Dermis blood vessel endothelial cell (primary cell): Measurements from ENCODE around the gene CASP10. TPM values are rescaled to one million over a fixed set of nuclear protein-coding genes. Genes with fewer than 3 reads are reported as not detected.

Experiments used
- DNase-seq: peaks from one replicate; pipeline ENCODE4 v3.0.0; 2010
- total RNA-seq: library from RNA; depleted of rRNA; stranded (reverse); fragments of >200 nt; gene quantifications from 2 replicates; pipeline ENCODE4 v1.2.3, GENCODE V29; 2014

Gene CASP10
- total RNA-seq, 1 donor from 2014 or later: 94.8 TPM

GRCh38 chr2:201199847-201200246 is 16.9 kb downstream of the CASP10 start:
- no peak for DNase-seq

GRCh38 chr2:201200345-201200744 is 17.4 kb downstream of the CASP10 start:
- DNase-seq: no peak

GRCh38 chr2:201201371-201201770 is 18.4 kb downstream of the CASP10 start:
- DNase-seq: no peak

- DNase-seq: no peak
Observed at GRCh38 chr2:201203916-201204654, 21.1 kb downstream of the CASP10 start.

- DNase-seq: no peak
Observed at GRCh38 chr2:201204655-201205514, 21.9 kb downstream of the CASP10 start.

GRCh38 chr2:201205515-201205849 is 22.5 kb downstream of the CASP10 start:
- DNase-seq: no peak

- DNase-seq: no peak
Observed at GRCh38 chr2:201208563-201209252, 25.8 kb downstream of the CASP10 start.

GRCh38 chr2:201215963-201216362 is 33.0 kb downstream of the CASP10 start:
- no peak for DNase-seq

- no peak for DNase-seq
Observed at GRCh38 chr2:201216918-201217317, 34.0 kb downstream of the CASP10 start.

- peak; percentile 77 for DNase-seq
Observed at GRCh38 chr2:201218780-201219179, 35.8 kb downstream of the CASP10 start.

GRCh38 chr2:201219328-201220096 is 36.6 kb downstream of the CASP10 start:
- no peak for DNase-seq

- DNase-seq: peak; percentile 93
Observed at GRCh38 chr2:201220102-201220570, 37.2 kb downstream of the CASP10 start.

- DNase-seq: no peak
Observed at GRCh38 chr2:201223089-201224073, 40.4 kb downstream of the CASP10 start.

GRCh38 chr2:201228271-201228911 is 45.5 kb downstream of the CASP10 start:
- peak; percentile 67 for DNase-seq

- no peak for DNase-seq
Observed at GRCh38 chr2:201228912-201229290, 46.0 kb downstream of the CASP10 start.

GRCh38 chr2:201231781-201232466 is 49.0 kb downstream of the CASP10 start:
- DNase-seq: peak; percentile 98

GRCh38 chr2:201232467-201232815 is 49.5 kb downstream of the CASP10 start:
- DNase-seq: no peak

GRCh38 chr2:201233192-201233811 is 50.4 kb downstream of the CASP10 start:
- peak; percentile 26 for DNase-seq

GRCh38 chr2:201233812-201234662 is 51.1 kb downstream of the CASP10 start:
- DNase-seq: no peak
